Mesenchymal stem cell (in vitro differentiated cells and primary cell): Measurements from ENCODE around the gene C19orf85.

Experiments
- DNase-seq: peaks from one replicate; pipeline ENCODE4 v3.0.0-alpha.2; 2013
- H2AFZ ChIP-seq: one replicate; pipeline ENCODE4 v1.6.1; 2013; ENCODE audit warnings: low read depth, mild to moderate bottlenecking, control low read depth, inconsistent platforms, low read length, moderate library complexity
- H2AK5ac ChIP-seq: 2 replicates; pipeline ENCODE4 v1.6.1; 2013; ENCODE audit warnings: low read length, moderate library complexity, mild to moderate bottlenecking, inconsistent platforms; ENCODE audit not compliant: severe bottlenecking
- H2BK120ac ChIP-seq: one replicate; pipeline ENCODE4 v1.6.1; 2013; ENCODE audit warnings: low read depth, mild to moderate bottlenecking, inconsistent platforms, low read length, moderate library complexity
- H2BK12ac ChIP-seq, 2 experiments: one replicate each; pipeline ENCODE4 v1.6.1; 2013; ENCODE audit warnings: inconsistent platforms in 2 of 2, low read length in 2 of 2, mild to moderate bottlenecking in 2 of 2, moderate library complexity in 2 of 2, control low read depth in 1 of 2
- H2BK15ac ChIP-seq: one replicate; pipeline ENCODE4 v1.6.1; 2013; ENCODE audit warnings: mild to moderate bottlenecking, low read depth, inconsistent platforms; ENCODE audit not compliant: poor library complexity, severe bottlenecking
- H2BK5ac ChIP-seq: 2 replicates; pipeline ENCODE4 v1.6.1; 2013; ENCODE audit warnings: low read depth, mild to moderate bottlenecking, low read length, control low read depth, inconsistent platforms; ENCODE audit not compliant: poor library complexity, severe bottlenecking
- H3K14ac ChIP-seq, 2 experiments: one replicate each; pipeline ENCODE4 v1.6.1; 2013; ENCODE audit warnings: inconsistent platforms in 2 of 2, low read length in 2 of 2, control low read depth in 1 of 2, mild to moderate bottlenecking in 1 of 2, moderate library complexity in 1 of 2
- H3K18ac ChIP-seq, 2 experiments: one replicate each; pipeline ENCODE4 v1.6.1; 2013; ENCODE audit warnings: inconsistent platforms in 2 of 2, low read length in 2 of 2, control low read depth in 1 of 2, low read depth in 1 of 2, mild to moderate bottlenecking in 1 of 2
- H3K23ac ChIP-seq, 2 experiments: one replicate each; pipeline ENCODE4 v1.6.1; 2013; ENCODE audit warnings: inconsistent platforms in 2 of 2, low read length in 2 of 2, mild to moderate bottlenecking in 2 of 2, moderate library complexity in 2 of 2, control low read depth in 1 of 2
- H3K27ac ChIP-seq: 2 replicates; pipeline ENCODE4 v1.5.1; 2013; ENCODE audit warnings: mild to moderate bottlenecking, moderate library complexity, low read length, control low read depth, inconsistent platforms; ENCODE audit not compliant: poor library complexity, severe bottlenecking
- H3K27me3 ChIP-seq, 2 experiments: 2 replicates each; pipeline versions ENCODE4 v1.6.1 to v1.7.0; 2013; ENCODE audit warnings: low read length in 2 of 2, mild to moderate bottlenecking in 2 of 2, moderate library complexity in 2 of 2, control low read depth in 1 of 2, inconsistent platforms in 1 of 2; ENCODE audit not compliant: control insufficient read depth in 1 of 2, insufficient read depth in 1 of 2
- H3K36me3 ChIP-seq, 2 experiments: 2 replicates each; pipeline versions ENCODE4 v1.6.1 to v1.7.0; 2013; ENCODE audit warnings: low read length in 2 of 2, control low read depth in 1 of 2, inconsistent platforms in 1 of 2, low read depth in 1 of 2, mild to moderate bottlenecking in 1 of 2; ENCODE audit not compliant: insufficient read depth in 2 of 2, control insufficient read depth in 1 of 2
- H3K4ac ChIP-seq, 2 experiments: one replicate each; pipeline ENCODE4 v1.6.1; 2013; ENCODE audit warnings: inconsistent platforms in 2 of 2, low read length in 2 of 2, mild to moderate bottlenecking in 2 of 2, moderate library complexity in 2 of 2, control low read depth in 1 of 2, low read depth in 1 of 2
- H3K4me1 ChIP-seq: 2 replicates; pipeline ENCODE4 v1.6.1; 2013; ENCODE audit warnings: low read depth, low read length, control low read depth; ENCODE audit not compliant: control insufficient read depth, insufficient read depth
- H3K4me2 ChIP-seq: 2 replicates; pipeline ENCODE4 v1.6.1; 2013; ENCODE audit warnings: low read length, mild to moderate bottlenecking, inconsistent platforms; ENCODE audit not compliant: poor library complexity, severe bottlenecking
- H3K4me3 ChIP-seq, 2 experiments: 2 replicates each; pipeline versions ENCODE4 v1.5.1 to v1.7.0; 2013; ENCODE audit warnings: low read length in 2 of 2, mild to moderate bottlenecking in 2 of 2, control low read depth in 1 of 2, low read depth in 1 of 2; ENCODE audit not compliant: insufficient read depth in 1 of 2
- H3K79me1 ChIP-seq: replicated peaks from 2 replicates; pipeline ENCODE4 v1.6.1; 2013; ENCODE audit warnings: mild to moderate bottlenecking, control low read depth, low read length, inconsistent platforms; ENCODE audit not compliant: poor library complexity, severe bottlenecking
- H3K9ac ChIP-seq: 2 replicates; pipeline ENCODE4 v1.7.0; 2013; ENCODE audit warnings: mild to moderate bottlenecking, low read length, moderate library complexity
- H3K9me3 ChIP-seq: 2 replicates; pipeline ENCODE4 v1.7.0; 2013; ENCODE audit warnings: mild to moderate bottlenecking, low read length; ENCODE audit not compliant: control insufficient read depth
- H4K8ac ChIP-seq: one replicate; pipeline ENCODE4 v1.6.1; 2013; ENCODE audit warnings: inconsistent platforms, mild to moderate bottlenecking, low read length, moderate library complexity
- H4K91ac ChIP-seq: one replicate; pipeline ENCODE4 v1.6.1; 2013; ENCODE audit warnings: mild to moderate bottlenecking, low read length, inconsistent platforms
- WGBS: methylation state at CpG from one replicate; pipeline ENCODE4 v1.1.7; 2013; ENCODE audit warnings: mixed read lengths; 5-methylcytosine and 5-hydroxymethylcytosine counted together

Gene C19orf85

GRCh38 chr19:55483706-55484592, 19.4 kb upstream of the C19orf85 start:
- Histone ChIP-seq H3K4me2 (peak overlapping the region; percentile 92), H4K91ac (peak overlapping the region; percentile 44), H3K18ac (no peak overlapping the region), H3K9ac (peak overlapping the region; percentile 86), H2BK5ac (no peak overlapping the region), H3K23ac (peak overlapping the region in 1 of 2 experiments; percentile 43), H3K4me3 (peak overlapping the region in 1 of 2 experiments; percentile 78), H3K4ac (peak overlapping the region; percentile 15 to 64), H2BK15ac (peak overlapping the region; percentile 3), H3K36me3 (peaks cover 6 to 57% of the 10 kb centered on the region in 2 experiments), H3K4me1 (peaks cover 65% of the 10 kb centered on the region), H3K14ac (no peak overlapping the region), H4K8ac (no peak overlapping the region), H2BK120ac (no peak overlapping the region), H3K79me1 (peaks cover 20% of the 10 kb centered on the region), H3K27ac (no peak overlapping the region), H3K9me3 (no peaks in the 10 kb centered on the region), H2BK12ac (peak overlapping the region in 1 of 2 experiments; percentile 22), H2AFZ (no peak overlapping the region), H3K27me3 (no peaks in the 10 kb centered on the region), H2AK5ac (no peak overlapping the region)
- 72% methylated on average over 46 of the region's 46 CpGs for WGBS
- DNase-seq = no peak

GRCh38 chr19:55482967-55483705, 18.6 kb upstream of the C19orf85 start:
- WGBS = 96% methylated on average over 45 of the region's 47 CpGs
- no peak overlapping the region for H3K14ac ChIP-seq
- H3K23ac ChIP-seq = no peak overlapping the region
- no peak overlapping the region for H2BK120ac ChIP-seq
- H3K27me3 ChIP-seq = no peaks in the 10 kb centered on the region
- no peak overlapping the region for H3K9ac ChIP-seq
- H4K8ac ChIP-seq = peak overlapping the region; percentile 38
- no peak overlapping the region for H2BK5ac ChIP-seq
- H2AFZ ChIP-seq = no peak overlapping the region
- no peaks in the 10 kb centered on the region for H3K9me3 ChIP-seq
- H3K79me1 ChIP-seq = peaks cover 25% of the 10 kb centered on the region
- H2AK5ac ChIP-seq = no peak overlapping the region
- DNase-seq = no peak
- peaks cover 6 to 62% of the 10 kb centered on the region in 2 experiments for H3K36me3 ChIP-seq
- H3K18ac ChIP-seq = no peak overlapping the region
- peaks cover 65% of the 10 kb centered on the region for H3K4me1 ChIP-seq
- H2BK15ac ChIP-seq = no peak overlapping the region
- H3K4ac ChIP-seq = peak overlapping the region in 1 of 2 experiments; percentile 15
- no peak overlapping the region for H3K4me3 ChIP-seq
- no peak overlapping the region for H3K27ac ChIP-seq
- no peak overlapping the region for H3K4me2 ChIP-seq
- no peak overlapping the region for H2BK12ac ChIP-seq
- H4K91ac ChIP-seq = no peak overlapping the region

GRCh38 chr19:55482156-55482961, 17.8 kb upstream of the C19orf85 start:
- 93% methylated on average over 79 of the region's 83 CpGs for WGBS
- H3K4me2 ChIP-seq = no peak overlapping the region
- no peak overlapping the region for H2BK5ac ChIP-seq
- H3K27ac ChIP-seq = no peak overlapping the region
- no peak overlapping the region for H3K14ac ChIP-seq
- H2BK15ac ChIP-seq = no peak overlapping the region
- H2AK5ac ChIP-seq = no peak overlapping the region
- no peak overlapping the region for H4K8ac ChIP-seq
- H3K27me3 ChIP-seq = no peaks in the 10 kb centered on the region
- no peak overlapping the region for H2BK12ac ChIP-seq
- no peak overlapping the region for H4K91ac ChIP-seq
- no peak overlapping the region for H3K4ac ChIP-seq
- H3K79me1 ChIP-seq = peaks cover 28% of the 10 kb centered on the region
- no peak overlapping the region for H3K9ac ChIP-seq
- H3K23ac ChIP-seq = no peak overlapping the region
- no peaks in the 10 kb centered on the region for H3K9me3 ChIP-seq
- no peak overlapping the region for H3K4me3 ChIP-seq
- no peak for DNase-seq
- H2AFZ ChIP-seq = no peak overlapping the region
- no peak overlapping the region for H2BK120ac ChIP-seq
- H3K18ac ChIP-seq = no peak overlapping the region
- peaks cover 6 to 65% of the 10 kb centered on the region in 2 experiments for H3K36me3 ChIP-seq
- H3K4me1 ChIP-seq = peaks cover 64% of the 10 kb centered on the region
